Astrocyte (in vitro differentiated cells and primary cell): ENCODE results near the gene UBE2A. TPM values are rescaled to one million over a fixed set of nuclear protein-coding genes. Genes with fewer than 3 reads are reported as not detected.

Source experiments
- DNase-seq: peaks from one replicate; pipeline ENCODE4 v3.0.0-alpha.2; 2010; ENCODE audit warnings: low read depth
- FAIRE-seq: peaks from 2 replicates; lab custom pipeline; 2011; peaks lifted over from hg19 to GRCh38; lab: Jason Lieb, UNC
- H2AFZ ChIP-seq: 2 replicates; pipeline ENCODE4 v1.6.0; 2012; ENCODE audit warnings: low read depth, low read length, inconsistent platforms
- H3K27ac ChIP-seq: 2 replicates; pipeline ENCODE4 v1.5.1; 2011; ENCODE audit warnings: low read depth, low read length, inconsistent platforms
- H3K27me3 ChIP-seq: 2 replicates; pipeline ENCODE4 v1.6.0; 2011; ENCODE audit warnings: low read length, inconsistent platforms; ENCODE audit not compliant: insufficient read depth
- H3K36me3 ChIP-seq: 2 replicates; pipeline ENCODE4 v1.5.1; 2011; ENCODE audit warnings: low read length, inconsistent platforms; ENCODE audit not compliant: insufficient read depth
- H3K4me1 ChIP-seq: 2 replicates; pipeline ENCODE4 v1.5.1; 2011; ENCODE audit warnings: low read length, inconsistent platforms; ENCODE audit not compliant: insufficient read depth
- H3K4me2 ChIP-seq: 2 replicates; pipeline ENCODE4 v1.6.0; 2012; ENCODE audit warnings: low read length, inconsistent platforms
- H3K4me3 ChIP-seq: 2 replicates; pipeline ENCODE4 v1.5.1; 2011; ENCODE audit warnings: low read depth, mild to moderate bottlenecking, low read length, inconsistent platforms; ENCODE audit not compliant: insufficient read depth
- H3K79me2 ChIP-seq: 2 replicates; pipeline ENCODE4 v1.6.0; 2012; ENCODE audit warnings: mild to moderate bottlenecking, low read length, inconsistent platforms; ENCODE audit not compliant: insufficient read depth
- H3K9ac ChIP-seq: 2 replicates; pipeline ENCODE4 v1.6.0; 2012; ENCODE audit warnings: mild to moderate bottlenecking, low read length, inconsistent platforms
- H3K9me3 ChIP-seq: 2 replicates; pipeline ENCODE4 v1.5.1; 2012; ENCODE audit warnings: low read depth, mild to moderate bottlenecking, low read length, inconsistent platforms; ENCODE audit not compliant: insufficient read depth
- H4K20me1 ChIP-seq: 2 replicates; pipeline ENCODE4 v1.6.0; 2012; ENCODE audit warnings: low read length, inconsistent platforms; ENCODE audit not compliant: insufficient read depth
- H3K27ac Mint-ChIP-seq: one replicate; pipeline ENCODE4 v1.8.0; 2021; ENCODE audit warnings: mild to moderate bottlenecking, mixed read lengths; ENCODE audit not compliant: unreplicated experiment
- H3K27me3 Mint-ChIP-seq: one replicate; pipeline ENCODE4 v1.8.0; 2021; ENCODE audit warnings: low read depth, mixed read lengths; ENCODE audit not compliant: unreplicated experiment
- H3K36me3 Mint-ChIP-seq: one replicate; pipeline ENCODE4 v1.8.0; 2021; ENCODE audit warnings: low read depth, mixed read lengths; ENCODE audit not compliant: unreplicated experiment
- H3K4me1 Mint-ChIP-seq: one replicate; pipeline ENCODE4 v1.8.0; 2021; ENCODE audit warnings: low read depth, mixed read lengths; ENCODE audit not compliant: unreplicated experiment
- H3K4me3 Mint-ChIP-seq: one replicate; pipeline ENCODE4 v1.8.0; 2021; ENCODE audit warnings: mild to moderate bottlenecking, moderate library complexity, mixed read lengths; ENCODE audit not compliant: unreplicated experiment
- H3K9me3 Mint-ChIP-seq: one replicate; pipeline ENCODE4 v1.8.0; 2021; ENCODE audit warnings: mild to moderate bottlenecking, mixed read lengths; ENCODE audit not compliant: unreplicated experiment
- CTCF ChIP-seq: IDR thresholded peaks from 2 replicates; pipeline ENCODE4 v1.5.1; 2011; ENCODE audit warnings: low read depth, mild to moderate bottlenecking, inconsistent platforms, low read length, moderate library complexity; ENCODE audit not compliant: insufficient read depth
- EZH2 ChIP-seq: IDR thresholded peaks from 2 replicates; pipeline ENCODE4 v1.6.1; 2012; ENCODE audit warnings: mild to moderate bottlenecking, low read length, inconsistent platforms; ENCODE audit not compliant: insufficient read depth
- total RNA-seq: library from RNA; stranded (reverse); gene quantifications from 2 replicates; pipeline ENCODE4 v1.2.1, GENCODE V29; 2021

Gene UBE2A
- total RNA-seq, 1 donor from 2014 or later = 78.9 TPM

- H3K4me1 Mint-ChIP-seq = peaks cover 5% of the 10 kb centered on the region
- Histone ChIP-seq H3K27me3 (no peaks in the 10 kb centered on the region), H4K20me1 (no peaks in the 10 kb centered on the region), H3K4me1 (peaks cover 6% of the 10 kb centered on the region), H3K9ac (no peak overlapping the region), H3K4me2 (no peak overlapping the region), H3K4me3 (no peak overlapping the region), H3K27ac (no peak overlapping the region), H2AFZ (no peak overlapping the region), H3K36me3 (no peaks in the 10 kb centered on the region), H3K9me3 (no peaks in the 10 kb centered on the region), H3K79me2 (no peaks in the 10 kb centered on the region)
- FAIRE-seq (no peak), DNase-seq (no peak)
- H3K27ac Mint-ChIP-seq = no peak overlapping the region
- H3K9me3 Mint-ChIP-seq = no peaks in the 10 kb centered on the region
- no peak overlapping the region for H3K4me3 Mint-ChIP-seq
- peaks cover 4% of the 10 kb centered on the region for H3K36me3 Mint-ChIP-seq
- TF ChIP-seq CTCF (no peak), EZH2 (no peak)
- no peaks in the 10 kb centered on the region for H3K27me3 Mint-ChIP-seq
Measured at GRCh38 chrX:119624951-119625668, 50.7 kb downstream of the UBE2A start.

- Histone ChIP-seq H3K4me2 (no peak overlapping the region), H2AFZ (no peak overlapping the region), H3K4me3 (no peak overlapping the region), H4K20me1 (no peaks in the 10 kb centered on the region), H3K36me3 (no peaks in the 10 kb centered on the region), H3K27me3 (no peaks in the 10 kb centered on the region), H3K79me2 (no peaks in the 10 kb centered on the region), H3K9me3 (no peaks in the 10 kb centered on the region), H3K4me1 (peaks cover 6% of the 10 kb centered on the region), H3K9ac (no peak overlapping the region), H3K27ac (no peak overlapping the region)
- Mint-ChIP-seq H3K9me3 (no peaks in the 10 kb centered on the region), H3K36me3 (peaks cover 4% of the 10 kb centered on the region), H3K4me3 (no peak overlapping the region), H3K27me3 (no peaks in the 10 kb centered on the region), H3K4me1 (peaks cover 5% of the 10 kb centered on the region), H3K27ac (no peak overlapping the region)
- FAIRE-seq (no peak), DNase-seq (no peak)
- TF ChIP-seq EZH2 = no peak
- TF ChIP-seq CTCF = no peak
Measured at GRCh38 chrX:119625843-119626242, 51.5 kb downstream of the UBE2A start.

Other genes with a start within 250 kb of the UBE2A start
- gene SLC25A43, start 175.2 kb upstream of the UBE2A start, total RNA-seq = 11.6 and 13.3 TPM in 2 replicates
- 171 and 176 TPM in 2 replicates for gene SLC25A5, start 106.1 kb upstream of the UBE2A start, total RNA-seq
- gene STEEP1, start 9.2 kb upstream of the UBE2A start, total RNA-seq = 19.2 and 22.1 TPM in 2 replicates
- gene NKRF, start 31.9 kb downstream of the UBE2A start, total RNA-seq = 10.8 and 11.6 TPM in 2 replicates
- gene SEPTIN6, start 118.6 kb downstream of the UBE2A start, total RNA-seq = 24.7 and 25.3 TPM in 2 replicates
- gene SOWAHD, start 184.0 kb downstream of the UBE2A start, total RNA-seq = 0.54 TPM in 1 of 2 replicates, not detected in the other
- 1,404 and 1,492 TPM in 2 replicates for gene RPL39, start 217.1 kb downstream of the UBE2A start, total RNA-seq